Measurements from ENCODE around the gene PSMD9.

DNA sequence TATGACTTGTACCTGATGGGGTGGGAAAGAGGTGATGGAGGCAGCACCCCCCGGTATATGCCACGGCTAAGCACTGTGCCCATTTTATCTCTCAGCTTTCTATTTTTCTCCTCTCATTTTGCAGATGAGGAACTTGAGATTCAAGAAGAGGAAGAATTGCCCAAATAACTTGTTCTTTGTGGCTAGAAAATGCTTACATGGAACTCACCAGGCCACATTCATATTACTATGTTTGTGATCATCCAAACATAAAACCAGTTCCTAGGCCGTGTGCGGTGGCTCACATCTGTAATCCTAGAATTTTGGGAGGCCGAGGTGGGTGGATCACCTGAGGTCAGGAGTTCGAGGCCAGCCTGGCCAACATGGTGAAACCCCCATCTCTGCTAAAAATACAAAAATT, 14.5 kb upstream of the PSMD9 start:
- TF ChIP-seq, protein P1, sequence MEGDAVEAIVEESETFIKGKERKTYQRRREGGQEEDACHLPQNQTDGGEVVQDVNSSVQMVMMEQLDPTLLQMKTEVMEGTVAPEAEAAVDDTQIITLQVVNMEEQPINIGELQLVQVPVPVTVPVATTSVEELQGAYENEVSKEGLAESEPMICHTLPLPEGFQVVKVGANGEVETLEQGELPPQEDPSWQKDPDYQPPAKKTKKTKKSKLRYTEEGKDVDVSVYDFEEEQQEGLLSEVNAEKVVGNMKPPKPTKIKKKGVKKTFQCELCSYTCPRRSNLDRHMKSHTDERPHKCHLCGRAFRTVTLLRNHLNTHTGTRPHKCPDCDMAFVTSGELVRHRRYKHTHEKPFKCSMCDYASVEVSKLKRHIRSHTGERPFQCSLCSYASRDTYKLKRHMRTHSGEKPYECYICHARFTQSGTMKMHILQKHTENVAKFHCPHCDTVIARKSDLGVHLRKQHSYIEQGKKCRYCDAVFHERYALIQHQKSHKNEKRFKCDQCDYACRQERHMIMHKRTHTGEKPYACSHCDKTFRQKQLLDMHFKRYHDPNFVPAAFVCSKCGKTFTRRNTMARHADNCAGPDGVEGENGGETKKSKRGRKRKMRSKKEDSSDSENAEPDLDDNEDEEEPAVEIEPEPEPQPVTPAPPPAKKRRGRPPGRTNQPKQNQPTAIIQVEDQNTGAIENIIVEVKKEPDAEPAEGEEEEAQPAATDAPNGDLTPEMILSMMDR (IDR thresholded peaks at IDR 0.05; ENCODE audit: low read length): no peak
- no peak for TF ChIP-seq EZH2 (optimal IDR thresholded peaks at IDR 0.05; ENCODE audit: low read depth, low read length)
